HEK293 (cell line): Measurements from ENCODE around the gene POLR2H.

ENCODE experiments used
- CTCF ChIA-PET: fragments of 350-600 bp; formaldehyde crosslinking; extraction: SDS; loops from one replicate; lab custom pipeline; 2021; ENCODE audit warnings: antibody characterized with exemption; lab: Yijun Ruan, JAX
- POLR2A ChIA-PET: fragments of 300-600 bp; formaldehyde crosslinking; extraction: SDS; loops from one replicate; lab custom pipeline; 2020; ENCODE audit warnings: antibody characterized with exemption, inconsistent platforms; lab: Yijun Ruan, JAX
- H3K27ac ChIP-seq: fragments of 200-500 bp; sonication (Bioruptor generic); 2 replicates; pipeline ENCODE4 v1.5.1; 2014; ENCODE audit warnings: low read depth, low read length, control low read depth, inconsistent platforms; ENCODE audit errors: extremely low read depth
- H3K36me3 ChIP-seq, 2 experiments: fragments of 200-500 bp in 1 of 2; sonication (Bioruptor generic) in 1 of 2; 1 replicate in 1 of 2; 2 replicates in 1 of 2; pipeline ENCODE4 v1.5.1; 2014 to 2017; ENCODE audit warnings: inconsistent platforms in 2 of 2, low read length in 2 of 2; ENCODE audit not compliant: control insufficient read depth in 2 of 2, insufficient read depth in 1 of 2
- H3K4me1 ChIP-seq: fragments of 200-500 bp; sonication (Bioruptor generic); 2 replicates; pipeline ENCODE4 v1.5.1; 2014; ENCODE audit warnings: mild to moderate bottlenecking, low read length, inconsistent platforms; ENCODE audit not compliant: control insufficient read depth, insufficient read depth
- H3K4me3 ChIP-seq: 2 replicates; pipeline ENCODE4 v1.5.1; 2011; ENCODE audit warnings: low read depth, mild to moderate bottlenecking, control low read depth, low read length, moderate library complexity
- H3K9me3 ChIP-seq: fragments of 200-500 bp; sonication (Bioruptor generic); 2 replicates; pipeline ENCODE4 v1.5.1; 2014; ENCODE audit warnings: low read depth, low read length, inconsistent platforms; ENCODE audit not compliant: control insufficient read depth, insufficient read depth
- EGR2 ChIP-seq: fragments of 450-650 bp; formaldehyde crosslinking; IDR thresholded peaks from 2 replicates; pipeline ENCODE4 v1.5.1; 2016; ENCODE audit warnings: low read depth, missing biosample characterization, missing genetic modification characterization
- GLIS1 ChIP-seq: fragments of 450-650 bp; formaldehyde crosslinking; IDR thresholded peaks from 2 replicates; pipeline ENCODE4 v1.5.1; 2016; ENCODE audit warnings: missing biosample characterization, missing genetic modification characterization
- HOXA7 ChIP-seq: sonication (generic); formaldehyde crosslinking; IDR thresholded peaks from 2 replicates; pipeline ENCODE4 v1.8.1; 2022; ENCODE audit warnings: missing genetic modification reagents, borderline replicate concordance
- HOXD13 ChIP-seq: sonication (generic); formaldehyde crosslinking; IDR thresholded peaks from 2 replicates; pipeline ENCODE4 v1.8.0; 2022; ENCODE audit warnings: missing genetic modification reagents, borderline replicate concordance
- MYNN ChIP-seq: fragments of 450-650 bp; formaldehyde crosslinking; IDR thresholded peaks from 2 replicates; pipeline ENCODE4 v1.5.1; 2016; ENCODE audit warnings: missing biosample characterization, missing genetic modification characterization, borderline replicate concordance
- TRIM28 ChIP-seq: IDR thresholded peaks from 2 replicates; pipeline ENCODE4 v1.6.1; 2011; ENCODE audit warnings: low read length, control low read depth, borderline replicate concordance
- YY1 ChIP-seq: fragments of 450-650 bp; formaldehyde crosslinking; IDR thresholded peaks from 2 replicates; pipeline ENCODE4 v1.5.1; 2018; ENCODE audit warnings: missing biosample characterization, missing genetic modification characterization
- ZFHX2 ChIP-seq: fragments of 450-650 bp; formaldehyde crosslinking; conservative IDR thresholded peaks from 2 replicates; pipeline ENCODE4 v1.5.1; 2016; ENCODE audit warnings: missing biosample characterization, missing genetic modification characterization
- ZFP37 ChIP-seq: fragments of 450-650 bp; formaldehyde crosslinking; IDR thresholded peaks from 2 replicates; pipeline ENCODE4 v1.5.1; 2016; ENCODE audit warnings: missing biosample characterization, missing genetic modification characterization
- ZNF169 ChIP-seq: fragments of 450-650 bp; formaldehyde crosslinking; IDR thresholded peaks from 2 replicates; pipeline ENCODE4 v1.5.1; 2016; ENCODE audit warnings: missing biosample characterization, missing genetic modification characterization
- ZNF174 ChIP-seq: fragments of 450-650 bp; formaldehyde crosslinking; IDR thresholded peaks from 2 replicates; pipeline ENCODE4 v1.5.0; 2017; ENCODE audit warnings: missing biosample characterization, mild to moderate bottlenecking, missing genetic modification characterization
- ZNF214 ChIP-seq: fragments of 450-650 bp; formaldehyde crosslinking; IDR thresholded peaks from 2 replicates; pipeline ENCODE4 v1.5.1; 2017; ENCODE audit warnings: missing biosample characterization, mild to moderate bottlenecking, missing genetic modification characterization, borderline replicate concordance
- ZNF26 ChIP-seq: fragments of 450-650 bp; formaldehyde crosslinking; IDR thresholded peaks from 2 replicates; pipeline ENCODE4 v1.5.1; 2016; ENCODE audit warnings: missing biosample characterization, missing genetic modification characterization
- ZNF341 ChIP-seq: fragments of 450-650 bp; formaldehyde crosslinking; IDR thresholded peaks from 2 replicates; pipeline ENCODE4; 2016; ENCODE audit warnings: low read depth, missing biosample characterization, missing genetic modification characterization
- ZNF530 ChIP-seq: fragments of 450-650 bp; formaldehyde crosslinking; IDR thresholded peaks from 2 replicates; pipeline ENCODE4 v1.5.1; 2016; ENCODE audit warnings: low read depth, missing biosample characterization, missing genetic modification characterization
- ZNF670 ChIP-seq: fragments of 450-650 bp; formaldehyde crosslinking; IDR thresholded peaks from 2 replicates; pipeline ENCODE4 v1.5.1; 2016; ENCODE audit warnings: missing biosample characterization, missing genetic modification characterization, low read depth
- ZNF776 ChIP-seq: fragments of 450-650 bp; formaldehyde crosslinking; IDR thresholded peaks from 2 replicates; pipeline ENCODE4 v1.5.0; 2017; ENCODE audit warnings: missing biosample characterization, missing genetic modification characterization, borderline replicate concordance
- ZNF777 ChIP-seq: fragments of 450-650 bp; formaldehyde crosslinking; IDR thresholded peaks from 2 replicates; pipeline ENCODE4 v1.5.1; 2017; ENCODE audit warnings: missing biosample characterization, missing genetic modification characterization, borderline replicate concordance
- TF ChIP-seq, protein P1 (sequence below): fragments of 450-650 bp; formaldehyde crosslinking; IDR thresholded peaks from 2 replicates; pipeline ENCODE4 v1.5.1; 2017; ENCODE audit warnings: missing biosample characterization, missing genetic modification characterization
- TF ChIP-seq, protein P2 (sequence below): fragments of 450-650 bp; formaldehyde crosslinking; IDR thresholded peaks from 2 replicates; pipeline ENCODE4; 2016; ENCODE audit warnings: missing biosample characterization, missing genetic modification characterization
- TF ChIP-seq, protein P3 (sequence below): fragments of 450-650 bp; formaldehyde crosslinking; IDR thresholded peaks from 2 replicates; pipeline ENCODE4 v1.5.1; 2016; ENCODE audit warnings: missing biosample characterization, missing genetic modification characterization

The POLR2H gene

GRCh38 chr3:184371570-184372018, 10.1 kb downstream of the POLR2H start (continued):
- TF ChIP-seq ZNF174 (tag by site-specific recombination) (no peak), TRIM28 (0 out of 2 replicates have a peak, but pooled peaks have one; percentile 36), ZNF776 (tag by site-specific recombination) (no peak), ZNF169 (tag by site-specific recombination) (no peak), HOXD13 (CRISPR knock-in tag) (no peak), ZNF777 (tag by site-specific recombination) (no peak), ZNF530 (tag by site-specific recombination) (no peak), ZNF341 (tag by site-specific recombination) (peak; percentile 50; the same call in 1 of the 2 replicates)

GRCh38 chr3:184372296-184372821, 10.8 kb downstream of the POLR2H start:
- no peak overlapping the region for H3K27ac ChIP-seq
- H3K36me3 ChIP-seq: peaks cover 0 to 23% of the 10 kb centered on the region in 2 experiments; a peak in 2 of 3 replicates
- ChIA-PET CTCF (interaction anchor here (0.6 to 7.7 kb wide), 27 partner anchors 9 to 400 kb away, joined by 3 to 184 read pairs (median 4); partner anchors contain the start of genes FAM131A and POLR2H), POLR2A (interaction anchor here (0.9 to 1.9 kb wide), 7 partner anchors 11 to 153 kb away, joined by 3 to 12 read pairs (median 5); partner anchors contain the start of genes CLCN2, FAM131A and POLR2H)
- no peaks in the 10 kb centered on the region for H3K4me1 ChIP-seq
- H3K9me3 ChIP-seq: no peaks in the 10 kb centered on the region
- H3K4me3 ChIP-seq: no peak overlapping the region
- TF ChIP-seq EGR2 (tag by site-specific recombination) (peak; percentile 99), MYNN (tag by site-specific recombination) (no peak), ZFHX2 (tag by site-specific recombination) (peak; percentile 99), ZNF341 (tag by site-specific recombination) (peak; percentile 36)

DNA sequence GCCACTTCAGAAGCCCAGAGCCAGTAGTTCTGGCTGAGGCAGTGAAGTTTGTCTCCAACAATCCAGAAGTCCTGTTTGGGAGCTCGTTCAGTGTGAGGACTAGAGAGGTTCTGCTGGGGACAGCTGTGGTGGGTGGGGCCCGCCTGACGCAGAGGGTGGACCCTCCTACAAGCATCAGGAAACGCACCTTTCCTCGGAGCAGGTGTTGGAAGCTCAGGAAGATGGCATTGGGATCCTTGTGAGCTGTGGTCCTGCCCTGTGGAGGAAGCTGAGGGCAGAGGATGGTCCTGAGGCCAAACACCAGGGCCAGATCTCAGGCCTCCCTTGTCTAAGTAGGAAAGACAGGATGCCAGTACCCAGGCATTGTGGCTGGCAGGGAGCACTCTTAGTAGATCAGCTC, 11.4 kb downstream of the POLR2H start:
- POLR2A ChIA-PET: interaction anchor here (1.0 to 1.9 kb wide), 3 partner anchors 12 to 141 kb away, joined by 3 to 10 read pairs (median 3); partner anchors contain the start of genes CLCN2 and POLR2H
- Histone ChIP-seq H3K9me3 (no peaks in the 10 kb centered on the region), H3K4me1 (no peaks in the 10 kb centered on the region)
- TF ChIP-seq, protein P1, sequence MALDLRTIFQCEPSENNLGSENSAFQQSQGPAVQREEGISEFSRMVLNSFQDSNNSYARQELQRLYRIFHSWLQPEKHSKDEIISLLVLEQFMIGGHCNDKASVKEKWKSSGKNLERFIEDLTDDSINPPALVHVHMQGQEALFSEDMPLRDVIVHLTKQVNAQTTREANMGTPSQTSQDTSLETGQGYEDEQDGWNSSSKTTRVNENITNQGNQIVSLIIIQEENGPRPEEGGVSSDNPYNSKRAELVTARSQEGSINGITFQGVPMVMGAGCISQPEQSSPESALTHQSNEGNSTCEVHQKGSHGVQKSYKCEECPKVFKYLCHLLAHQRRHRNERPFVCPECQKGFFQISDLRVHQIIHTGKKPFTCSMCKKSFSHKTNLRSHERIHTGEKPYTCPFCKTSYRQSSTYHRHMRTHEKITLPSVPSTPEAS: no peak
- TF ChIP-seq ZNF214 (tag by site-specific recombination) (no peak), ZFP37 (tag by site-specific recombination) (no peak), YY1 (tag by site-specific recombination) (no peak), GLIS1 (no peak), HOXA7 (CRISPR knock-in tag) (no peak), ZNF670 (tag by site-specific recombination) (no peak), ZNF26 (no peak)
- TF ChIP-seq, protein P2, sequence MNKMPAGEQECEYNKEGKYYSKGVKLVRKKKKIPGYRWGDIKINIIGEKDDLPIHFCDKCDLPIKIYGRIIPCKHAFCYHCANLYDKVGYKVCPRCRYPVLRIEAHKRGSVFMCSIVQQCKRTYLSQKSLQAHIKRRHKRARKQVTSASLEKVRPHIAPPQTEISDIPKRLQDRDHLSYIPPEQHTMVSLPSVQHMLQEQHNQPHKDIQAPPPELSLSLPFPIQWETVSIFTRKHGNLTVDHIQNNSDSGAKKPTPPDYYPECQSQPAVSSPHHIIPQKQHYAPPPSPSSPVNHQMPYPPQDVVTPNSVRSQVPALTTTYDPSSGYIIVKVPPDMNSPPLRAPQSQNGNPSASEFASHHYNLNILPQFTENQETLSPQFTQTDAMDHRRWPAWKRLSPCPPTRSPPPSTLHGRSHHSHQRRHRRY (tag by site-specific recombination): no peak
- TF ChIP-seq, protein P3, sequence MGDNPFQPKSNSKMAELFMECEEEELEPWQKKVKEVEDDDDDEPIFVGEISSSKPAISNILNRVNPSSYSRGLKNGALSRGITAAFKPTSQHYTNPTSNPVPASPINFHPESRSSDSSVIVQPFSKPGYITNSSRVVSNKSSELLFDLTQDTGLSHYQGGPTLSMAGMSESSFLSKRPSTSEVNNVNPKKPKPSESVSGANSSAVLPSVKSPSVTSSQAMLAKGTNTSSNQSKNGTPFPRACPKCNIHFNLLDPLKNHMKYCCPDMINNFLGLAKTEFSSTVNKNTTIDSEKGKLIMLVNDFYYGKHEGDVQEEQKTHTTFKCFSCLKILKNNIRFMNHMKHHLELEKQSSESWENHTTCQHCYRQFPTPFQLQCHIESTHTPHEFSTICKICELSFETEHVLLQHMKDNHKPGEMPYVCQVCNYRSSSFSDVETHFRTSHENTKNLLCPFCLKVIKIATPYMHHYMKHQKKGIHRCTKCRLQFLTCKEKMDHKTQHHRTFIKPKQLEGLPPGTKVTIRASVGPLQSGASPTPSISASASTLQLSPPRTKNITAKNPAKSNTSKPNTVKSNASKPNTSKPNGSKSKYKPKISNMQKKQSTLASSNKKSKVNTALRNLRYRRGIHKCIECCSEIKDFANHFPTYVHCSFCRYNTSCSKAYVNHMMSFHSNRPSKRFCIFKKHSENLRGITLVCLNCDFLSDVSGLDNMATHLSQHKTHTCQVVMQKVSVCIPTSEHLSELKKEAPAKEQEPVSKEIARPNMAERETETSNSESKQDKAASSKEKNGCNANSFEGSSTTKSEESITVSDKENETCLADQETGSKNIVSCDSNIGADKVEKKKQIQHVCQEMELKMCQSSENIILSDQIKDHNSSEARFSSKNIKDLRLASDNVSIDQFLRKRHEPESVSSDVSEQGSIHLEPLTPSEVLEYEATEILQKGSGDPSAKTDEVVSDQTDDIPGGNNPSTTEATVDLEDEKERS (tag by site-specific recombination): no peak
- TF ChIP-seq, all 188 proteins: peak for 0
- CTCF ChIA-PET: interaction anchor here (0.6 to 7.7 kb wide), 9 partner anchors 10 to 169 kb away, joined by 3 to 184 read pairs (median 6); partner anchors contain the start of gene FAM131A
- Histone ChIP-seq H3K27ac (no peak overlapping the region), H3K4me3 (no peak overlapping the region), H3K36me3 (peaks cover 0 to 18% of the 10 kb centered on the region in 2 experiments; a peak in 1 of 3 replicates)
